NOMO-1 treated with dmso at 0.1 percent for 144 hours (cell line): Measurements from ENCODE around the gene SLC34A3.
"Not testable (repeated sequence)": the region's sequence is repeated elsewhere in the genome, so short reads cannot be mapped to it uniquely, and the experiment has no call there.

Source experiments
- DNase-seq: peaks from one replicate; lab custom pipeline; 2025; ENCODE audit not compliant: unreplicated experiment; lab: John Stamatoyannopoulos, UW

SLC34A3 gene

GRCh38 chr9:137241490-137242268 lies 11.0 kb downstream of the SLC34A3 start:
- peak; percentile 21 for DNase-seq

DNA sequence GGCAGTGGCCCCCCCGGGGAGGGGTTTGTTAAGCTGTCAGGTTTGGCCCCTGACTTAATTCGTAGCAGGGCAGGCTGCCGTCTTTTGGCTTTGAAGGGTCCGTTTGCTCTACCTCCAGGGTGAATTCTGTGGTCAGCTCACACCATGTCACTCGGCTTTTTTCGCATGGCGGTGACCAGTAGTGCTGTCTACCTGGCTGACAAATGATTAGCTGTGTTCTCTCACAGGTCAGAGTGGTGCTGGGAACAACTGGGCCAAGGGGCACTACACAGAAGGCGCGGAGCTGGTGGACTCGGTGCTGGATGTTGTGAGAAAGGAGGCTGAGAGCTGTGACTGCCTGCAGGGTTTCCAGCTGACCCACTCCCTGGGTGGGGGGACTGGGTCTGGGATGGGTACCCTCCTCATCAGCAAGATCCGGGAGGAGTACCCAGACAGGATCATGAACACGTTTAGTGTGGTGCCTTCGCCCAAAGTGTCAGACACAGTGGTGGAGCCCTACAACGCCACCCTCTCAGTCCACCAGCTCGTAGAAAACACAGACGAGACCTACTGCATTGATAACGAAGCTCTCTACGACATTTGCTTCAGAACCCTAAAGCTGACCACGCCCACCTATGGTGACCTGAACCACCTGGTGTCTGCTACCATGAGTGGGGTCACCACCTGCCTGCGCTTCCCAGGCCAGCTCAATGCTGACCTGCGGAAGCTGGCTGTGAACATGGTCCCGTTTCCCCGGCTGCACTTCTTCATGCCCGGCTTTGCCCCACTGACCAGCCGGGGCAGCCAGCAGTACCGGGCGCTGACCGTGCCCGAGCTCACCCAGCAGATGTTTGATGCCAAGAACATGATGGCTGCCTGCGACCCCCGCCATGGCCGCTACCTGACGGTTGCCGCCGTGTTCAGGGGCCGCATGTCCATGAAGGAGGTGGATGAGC lies 11.8 kb downstream of the SLC34A3 start:
- DNase-seq, result no peak

- DNase-seq, result not testable (repeated sequence)
These were observed 12.5 kb downstream of the SLC34A3 start for GRCh38 chr9:137243266-137243625.

DNA sequence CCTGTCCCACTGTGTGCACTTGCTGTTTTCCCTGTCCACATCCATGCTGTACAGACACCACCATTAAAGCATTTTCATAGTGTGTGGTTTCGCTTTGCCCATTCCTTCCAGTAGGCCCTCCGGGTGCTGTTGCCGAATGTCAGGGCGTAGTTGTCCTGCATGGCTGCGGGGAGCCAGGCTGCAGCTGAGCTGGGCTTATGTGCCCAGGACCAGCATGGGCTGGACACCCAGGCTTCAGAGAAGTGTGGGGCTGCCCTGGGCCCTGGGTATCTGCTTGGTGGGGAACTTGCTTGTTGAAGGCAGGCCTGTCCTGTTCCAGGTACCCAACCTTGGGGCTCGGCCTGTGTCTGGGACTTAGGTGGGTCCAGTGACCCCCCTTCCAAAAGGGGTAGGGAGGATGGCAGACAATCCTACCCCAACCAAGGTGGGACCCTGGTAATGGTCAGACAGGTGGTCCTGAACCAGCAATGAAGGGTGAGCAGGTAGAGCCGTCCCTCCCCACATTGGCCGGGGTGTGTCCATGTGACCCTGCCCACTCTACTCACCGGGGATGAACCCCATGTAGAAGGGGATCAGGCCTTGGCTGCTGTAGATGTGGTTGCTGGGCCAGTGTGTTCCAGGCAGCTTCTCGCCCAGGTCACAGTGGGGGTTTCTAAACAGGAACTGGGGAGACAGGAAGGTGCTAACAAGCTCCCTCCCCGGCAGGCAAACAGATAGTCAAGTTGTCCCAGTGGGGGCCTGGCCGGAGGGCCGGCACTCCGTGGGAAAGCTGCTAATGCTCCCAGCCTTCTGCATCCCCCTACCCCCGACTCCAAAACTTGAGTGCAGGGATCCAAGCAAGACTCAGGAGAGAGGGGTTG lies 13.2 kb downstream of the SLC34A3 start:
- no peak for DNase-seq

GRCh38 chr9:137244486-137245449 lies 14.1 kb downstream of the SLC34A3 start:
- DNase-seq, result no peak

DNA sequence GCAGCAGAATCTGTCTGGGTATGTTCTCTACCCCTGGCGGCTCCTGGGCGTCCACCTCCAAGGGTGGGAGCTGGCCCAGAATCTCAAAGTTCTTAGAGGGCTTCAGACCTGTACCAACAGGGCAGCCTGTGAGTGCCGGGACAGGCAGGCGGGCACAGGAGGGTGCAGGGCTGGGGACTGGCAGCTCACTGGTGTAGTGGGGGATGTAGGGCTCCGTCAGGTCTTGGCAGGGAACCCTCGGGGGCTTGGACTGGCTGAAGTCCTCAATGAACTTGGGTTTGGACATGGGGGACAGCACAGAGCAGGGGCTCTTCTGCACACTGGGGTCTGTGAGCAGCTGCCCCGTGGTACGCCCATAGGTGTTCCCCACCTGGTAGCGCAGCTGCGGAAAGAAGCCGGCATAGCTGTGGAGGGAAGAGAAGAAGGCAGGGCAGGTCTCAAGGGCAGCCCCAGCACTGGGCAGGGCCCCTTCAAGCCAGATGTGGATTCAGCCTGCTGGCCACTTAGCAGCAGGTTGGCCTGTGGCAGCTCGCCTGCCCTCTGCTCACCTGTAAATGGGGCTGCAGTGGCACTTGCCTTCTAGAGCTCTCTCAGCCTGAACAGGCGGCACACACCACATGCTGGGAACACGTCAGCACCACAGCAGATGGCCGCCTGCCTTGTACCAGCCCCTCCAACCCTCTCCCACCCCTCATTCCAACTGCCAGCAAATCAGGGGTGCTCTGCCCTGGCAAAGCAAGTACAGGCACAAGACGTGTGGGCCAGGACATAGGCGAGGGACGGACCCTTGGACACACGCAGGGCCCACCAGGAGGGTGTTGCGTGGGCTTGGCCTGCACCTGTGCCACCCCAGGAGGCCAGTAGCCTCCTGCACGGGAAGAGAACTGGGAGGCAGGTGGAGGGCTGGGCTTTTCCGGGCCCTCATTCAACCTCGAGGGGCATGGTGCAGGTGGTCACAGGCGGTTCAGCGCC lies 15.0 kb downstream of the SLC34A3 start:
- no peak for DNase-seq

DNA sequence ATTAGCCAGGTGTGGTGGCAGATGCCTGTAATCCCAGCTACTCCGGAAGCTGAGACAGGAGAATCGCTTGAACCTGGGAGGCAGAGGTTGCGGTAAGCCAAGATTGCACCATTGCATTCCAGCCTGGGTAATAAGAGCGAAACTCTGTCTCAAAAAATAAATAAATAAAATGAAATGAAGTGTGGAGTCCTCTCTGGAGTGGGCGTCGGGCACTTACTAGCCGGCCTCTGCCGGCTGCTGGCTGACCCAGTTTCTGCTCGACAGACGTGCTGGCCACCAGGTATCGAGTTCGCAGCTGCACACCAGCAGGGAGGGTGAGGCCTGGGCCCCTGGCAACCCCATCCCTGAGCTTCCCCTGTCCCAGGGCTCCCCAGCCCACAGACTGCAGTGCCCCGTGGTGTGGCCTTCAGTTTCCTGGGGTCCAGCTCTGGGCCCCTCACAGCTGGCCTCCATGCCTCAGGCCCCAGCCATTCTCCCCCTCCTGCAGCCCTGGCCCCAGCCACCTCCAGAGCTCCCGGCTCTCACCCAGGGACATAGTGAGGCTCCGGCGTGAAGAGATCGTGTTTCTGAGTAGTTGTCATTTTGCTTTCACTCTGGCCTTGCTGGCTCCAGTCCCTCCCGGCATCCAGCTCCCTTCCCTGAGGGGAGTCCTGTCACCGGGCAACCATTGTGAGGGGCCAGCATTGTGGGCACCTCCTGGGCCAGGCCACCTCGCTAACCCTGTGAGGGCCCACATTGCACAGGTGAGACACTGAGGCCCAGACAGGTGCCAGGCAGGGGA lies 16.6 kb downstream of the SLC34A3 start:
- no peak for DNase-seq

DNA sequence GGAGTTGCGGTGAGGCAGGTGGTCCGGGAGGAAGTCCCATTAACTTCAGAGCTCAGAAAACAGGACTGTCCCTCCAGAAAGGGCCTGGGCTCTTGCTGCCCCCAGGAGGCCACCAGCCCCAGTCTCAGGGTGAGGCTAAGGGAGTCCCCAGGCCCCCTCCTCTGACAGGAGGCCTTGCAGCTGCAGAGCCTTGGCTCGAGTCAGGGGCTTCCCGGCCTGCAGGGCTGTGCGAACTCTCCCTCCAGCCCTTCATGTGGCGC lies 17.1 kb downstream of the SLC34A3 start:
- DNase-seq, result no peak

GRCh38 chr9:137250329-137251193 lies 19.9 kb downstream of the SLC34A3 start:
- DNase-seq, result no peak

DNA sequence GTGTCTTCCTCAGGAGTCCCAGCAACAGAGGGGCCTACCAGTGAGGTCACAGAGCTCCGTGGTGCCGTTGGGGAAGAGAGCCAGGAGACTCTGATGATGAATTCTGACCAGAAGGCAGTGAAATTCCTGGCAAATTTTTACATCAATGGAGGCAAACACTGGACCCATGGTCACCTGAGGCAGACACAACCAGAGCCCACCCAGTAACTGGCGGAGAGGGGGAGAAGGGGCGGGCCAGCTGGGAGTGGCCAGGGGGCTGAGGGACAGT lies 20.4 kb downstream of the SLC34A3 start, which contains the start of gene STPG3:
Gene STPG3 (plus strand): TSS at position 93 of the 268 bp plus-strand sequence. CDS start 1 bp downstream, at position 94.
- DNase-seq, result no peak

DNA sequence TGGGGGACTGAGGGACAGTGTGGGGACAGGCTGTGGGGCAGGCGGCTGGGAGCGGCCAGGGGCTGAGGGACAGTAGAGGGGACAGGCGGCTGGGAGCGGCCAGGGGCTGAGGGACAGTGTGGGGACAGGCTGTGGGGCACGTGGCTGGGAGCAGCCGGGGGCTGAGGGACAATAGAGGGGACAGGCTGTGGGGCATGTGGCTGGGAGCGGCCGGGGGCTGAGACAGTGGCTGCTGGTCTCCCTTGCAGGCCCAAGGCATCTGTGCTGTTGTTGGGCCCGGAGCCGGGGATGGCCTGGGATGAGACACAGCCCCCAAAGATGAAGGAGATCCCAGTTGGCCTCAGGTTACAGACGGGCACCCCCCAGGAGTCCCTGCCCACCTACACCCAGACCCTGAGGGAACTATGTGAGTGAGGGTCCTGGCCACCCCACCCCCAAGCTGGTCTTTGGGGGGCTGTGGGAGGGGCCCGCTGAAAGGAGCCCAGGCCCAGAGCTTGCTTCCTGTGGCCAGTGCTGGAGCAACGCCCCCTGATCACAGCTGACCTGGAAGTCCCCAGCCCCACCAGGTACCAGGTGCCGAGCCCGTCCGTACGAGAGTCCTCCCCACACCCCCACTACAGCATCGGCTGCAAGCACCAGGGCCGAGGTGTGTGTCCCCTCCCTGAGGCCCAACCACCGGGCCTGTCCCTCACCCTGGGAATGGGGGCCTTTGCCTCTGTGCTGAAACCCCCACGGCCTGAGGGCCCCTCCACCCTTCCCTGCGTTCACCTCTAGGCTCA lies 21.0 kb downstream of the SLC34A3 start:
- no peak for DNase-seq

DNA sequence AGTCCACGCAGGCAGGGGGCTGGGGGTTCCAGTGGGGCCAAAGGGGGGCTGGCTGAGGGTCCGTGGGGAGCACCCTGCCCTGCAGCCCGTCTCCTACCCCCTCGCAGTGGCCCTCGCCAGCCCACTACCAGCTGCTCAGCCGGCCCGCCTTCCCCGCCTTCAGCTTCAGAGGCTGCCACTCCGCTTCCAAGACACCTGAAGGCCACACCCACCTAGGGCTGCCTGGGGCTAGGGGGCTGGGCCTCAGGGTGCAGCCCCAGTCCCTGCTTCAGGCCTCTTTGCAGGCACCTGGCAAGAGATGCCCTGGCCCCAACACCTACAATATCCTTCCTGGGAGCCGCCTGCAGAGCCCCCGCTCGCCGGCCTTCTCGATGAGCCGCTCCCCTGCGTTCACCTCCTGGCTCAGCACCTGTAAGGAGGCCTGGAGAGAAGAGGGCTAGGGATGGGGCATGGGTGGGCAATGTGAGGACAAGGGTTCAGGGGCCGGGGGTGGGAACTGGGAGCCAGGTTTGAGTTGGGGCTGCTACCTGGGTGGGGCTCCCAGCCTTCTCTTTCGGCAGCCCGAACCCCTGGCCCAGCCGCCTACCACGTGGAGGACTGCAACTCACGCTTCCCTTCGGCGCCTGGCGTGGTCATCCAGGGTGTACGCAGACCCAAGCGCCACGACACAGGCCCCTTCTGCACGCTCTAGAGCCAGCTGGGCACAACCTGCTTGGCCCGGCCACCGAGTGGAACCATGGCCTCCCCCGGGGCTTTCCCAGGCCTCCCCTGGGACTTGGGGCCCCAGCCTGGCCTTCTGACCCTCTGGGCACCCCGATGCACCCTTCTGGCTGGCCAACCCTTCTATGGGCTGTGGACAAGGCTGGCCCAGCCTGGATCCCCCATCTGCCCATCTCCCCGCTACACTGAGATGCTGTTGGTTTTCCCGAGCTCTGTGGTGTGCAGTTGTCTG lies 22.1 kb downstream of the SLC34A3 start:
- no peak for DNase-seq

GRCh38 chr9:137253717-137254623 lies 23.3 kb downstream of the SLC34A3 start:
- no peak for DNase-seq

DNA sequence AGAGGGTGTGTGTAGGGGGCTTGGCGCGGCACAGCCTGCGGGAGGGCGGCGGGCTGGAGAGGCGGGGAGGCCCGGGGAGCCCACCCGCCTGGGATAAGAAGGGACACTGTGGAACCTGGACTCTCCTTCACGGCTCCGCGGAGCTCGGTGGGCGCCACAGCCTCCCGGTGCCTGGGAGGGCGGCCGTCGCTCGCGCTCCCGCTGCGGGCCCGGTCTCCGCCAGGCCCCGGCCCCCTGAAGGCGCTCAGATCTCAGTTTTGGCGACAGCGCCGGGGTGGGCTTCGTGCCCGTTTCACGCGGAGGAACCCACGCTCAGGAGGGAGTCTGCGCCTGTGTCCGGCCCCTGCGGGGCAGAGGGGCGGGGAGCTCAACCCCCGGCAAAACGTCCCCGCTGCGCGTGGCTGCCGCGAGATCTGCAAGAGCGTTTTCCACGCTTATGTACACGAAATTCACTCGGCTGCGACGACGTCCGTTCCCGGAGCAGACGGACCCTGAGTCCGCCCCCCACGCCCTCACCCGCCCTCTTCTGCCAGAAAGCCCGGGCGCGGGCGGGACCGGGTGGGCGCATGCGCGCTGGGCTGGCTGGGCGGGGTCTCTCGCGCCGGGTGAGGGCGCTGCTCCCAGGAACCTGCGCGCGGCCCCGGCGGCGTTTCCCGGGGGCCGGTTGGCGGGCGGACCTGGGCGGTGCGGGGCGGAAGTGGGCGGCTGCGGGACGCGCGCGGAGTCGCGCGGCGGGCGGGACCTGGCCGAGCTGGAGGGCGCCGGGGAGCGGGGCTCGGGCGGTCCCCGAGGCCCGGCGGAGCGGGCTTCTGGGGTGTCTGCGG lies 24.1 kb downstream of the SLC34A3 start, which contains the start of gene NELFB:
Gene NELFB (plus strand): TSS at position 704 of the 824 bp plus-strand sequence.
- DNase-seq, result peak; percentile 90
